H9 (cell line): ENCODE data around the gene HPCAL4. TPM values are rescaled to one million over a fixed set of nuclear protein-coding genes. Genes with fewer than 3 reads are reported as not detected.

Experiments
- DNase-seq: peaks from one replicate; pipeline ENCODE4 v3.0.0-alpha.2; 2017
- H2AFZ ChIP-seq: one replicate; pipeline ENCODE4 v1.6.1; 2013; ENCODE audit warnings: mild to moderate bottlenecking, low read length, control low read depth, moderate library complexity
- H2AK5ac ChIP-seq: 2 replicates; pipeline ENCODE4 v1.6.1; 2013; ENCODE audit warnings: low read length, control low read depth, mixed read lengths; ENCODE audit not compliant: insufficient read length
- H2BK120ac ChIP-seq: one replicate; pipeline ENCODE4 v1.6.1; 2013; ENCODE audit warnings: low read depth, mild to moderate bottlenecking, low read length, control low read depth, inconsistent platforms; ENCODE audit not compliant: poor library complexity, severe bottlenecking
- H2BK12ac ChIP-seq: 2 replicates; pipeline ENCODE4 v1.6.1; 2013; ENCODE audit warnings: low read length, control low read depth, mixed read lengths, low read depth; ENCODE audit not compliant: insufficient read length
- H2BK15ac ChIP-seq: 2 replicates; pipeline ENCODE4 v1.6.1; 2013; ENCODE audit warnings: low read depth, low read length, control low read depth
- H2BK20ac ChIP-seq: one replicate; pipeline ENCODE4 v1.6.1; 2013; ENCODE audit warnings: low read depth, mild to moderate bottlenecking, low read length, control low read depth, inconsistent platforms; ENCODE audit not compliant: poor library complexity, severe bottlenecking
- H2BK5ac ChIP-seq: 2 replicates; pipeline ENCODE4 v1.6.1; 2013; ENCODE audit warnings: low read length, control low read depth, mixed read lengths; ENCODE audit not compliant: insufficient read length
- H3K14ac ChIP-seq: 2 replicates; pipeline ENCODE4 v1.6.1; 2013; ENCODE audit warnings: low read length, control low read depth; ENCODE audit not compliant: insufficient read depth
- H3K18ac ChIP-seq: 2 replicates; pipeline ENCODE4 v1.6.1; 2013; ENCODE audit warnings: low read depth, mild to moderate bottlenecking, mixed read lengths, low read length, control low read depth; ENCODE audit not compliant: insufficient read length
- H3K23ac ChIP-seq: 2 replicates; pipeline ENCODE4 v1.6.1; 2013; ENCODE audit warnings: low read length, control low read depth, mixed read lengths, low read depth; ENCODE audit not compliant: insufficient read length
- H3K23me2 ChIP-seq: 2 replicates; pipeline ENCODE4 v1.6.1; 2013; ENCODE audit warnings: low read depth, mild to moderate bottlenecking, mixed read lengths, low read length, control low read depth; ENCODE audit not compliant: insufficient read length, poor library complexity, severe bottlenecking
- H3K27ac ChIP-seq: 2 replicates; pipeline ENCODE4 v1.5.1; 2013; ENCODE audit warnings: low read length, control low read depth, mixed read lengths, low read depth; ENCODE audit not compliant: insufficient read length
- H3K27me3 ChIP-seq: 2 replicates; pipeline ENCODE4 v1.6.1; 2013; ENCODE audit warnings: low read length, control low read depth, inconsistent platforms; ENCODE audit not compliant: insufficient read depth
- H3K4ac ChIP-seq: 2 replicates; pipeline ENCODE4 v1.6.1; 2013; ENCODE audit warnings: low read depth, mild to moderate bottlenecking, control low read depth, inconsistent platforms, low read length, moderate library complexity
- H3K4me1 ChIP-seq: 2 replicates; pipeline ENCODE4 v1.6.1; 2013; ENCODE audit warnings: low read length, control low read depth, inconsistent platforms; ENCODE audit not compliant: insufficient read depth
- H3K4me2 ChIP-seq: 2 replicates; pipeline ENCODE4 v1.6.1; 2013; ENCODE audit warnings: low read length, control low read depth, mixed read lengths; ENCODE audit not compliant: insufficient read length, insufficient read depth
- H3K56ac ChIP-seq: 2 replicates; pipeline ENCODE4 v1.6.1; 2013; ENCODE audit warnings: low read depth, mild to moderate bottlenecking, mixed read lengths, low read length, control low read depth; ENCODE audit not compliant: insufficient read length
- H3K79me1 ChIP-seq: 2 replicates; pipeline ENCODE4 v1.6.1; 2013; ENCODE audit warnings: low read depth, mild to moderate bottlenecking, moderate library complexity, low read length, control low read depth, inconsistent platforms; ENCODE audit not compliant: insufficient read depth, poor library complexity, severe bottlenecking
- H3K79me2 ChIP-seq: 2 replicates; pipeline ENCODE4 v1.6.1; 2013; ENCODE audit warnings: low read length, control low read depth, inconsistent platforms; ENCODE audit not compliant: insufficient read depth
- H3K9ac ChIP-seq: 2 replicates; pipeline ENCODE4 v1.6.1; 2013; ENCODE audit warnings: low read length, control low read depth, mixed read lengths; ENCODE audit not compliant: insufficient read length; ENCODE audit errors: extremely low read depth
- H3K9me3 ChIP-seq: one replicate; pipeline ENCODE4 v1.6.1; 2013; ENCODE audit warnings: low read depth, low read length, inconsistent platforms; ENCODE audit not compliant: control insufficient read depth
- H3T11ph ChIP-seq: one replicate; pipeline ENCODE4 v1.6.1; 2013; ENCODE audit warnings: mild to moderate bottlenecking, low read length, control low read depth, inconsistent platforms
- H4K20me1 ChIP-seq: one replicate; pipeline ENCODE4 v1.6.1; 2013; ENCODE audit not compliant: control insufficient read depth, insufficient read length, insufficient read depth
- H4K5ac ChIP-seq: 2 replicates; pipeline ENCODE4 v1.6.1; 2013; ENCODE audit warnings: low read depth, mild to moderate bottlenecking, mixed read lengths, low read length, control low read depth; ENCODE audit not compliant: insufficient read length
- H4K8ac ChIP-seq: replicated peaks from 2 replicates; pipeline ENCODE4 v1.6.1; 2013; ENCODE audit warnings: low read length, control low read depth, mixed read lengths, low read depth; ENCODE audit not compliant: insufficient read length
- H4K91ac ChIP-seq: 2 replicates; pipeline ENCODE4 v1.6.1; 2013; ENCODE audit warnings: low read depth, mild to moderate bottlenecking, moderate library complexity, mixed read lengths, low read length, control low read depth; ENCODE audit not compliant: insufficient read length
- H3K27ac Mint-ChIP-seq, 3 experiments: 2 replicates in 2 of 3; 3 replicates in 1 of 3; pipeline ENCODE4 v1.8.0; 2020 to 2021; ENCODE audit warnings: mixed read lengths in 3 of 3, mild to moderate bottlenecking in 1 of 3, moderate library complexity in 1 of 3
- H3K27me3 Mint-ChIP-seq: 2 replicates; pipeline ENCODE4 v1.8.0; 2021; ENCODE audit warnings: low read depth, mild to moderate bottlenecking, moderate library complexity, mixed read lengths
- H3K36me3 Mint-ChIP-seq, 3 experiments: 2 replicates in 2 of 3; 3 replicates in 1 of 3; pipeline ENCODE4 v1.8.0; 2020 to 2021; ENCODE audit warnings: low read depth in 3 of 3, mixed read lengths in 3 of 3; ENCODE audit not compliant: insufficient read depth in 1 of 3
- H3K4me1 Mint-ChIP-seq, 2 experiments: 2 replicates each; pipeline ENCODE4 v1.8.0; 2020; ENCODE audit warnings: mixed read lengths in 2 of 2
- H3K4me3 Mint-ChIP-seq, 2 experiments: 2 replicates in 1 of 2; 3 replicates in 1 of 2; pipeline ENCODE4 v1.8.0; 2020 to 2021; ENCODE audit warnings: mild to moderate bottlenecking in 2 of 2, mixed read lengths in 2 of 2, moderate library complexity in 1 of 2
- H3K9me3 Mint-ChIP-seq, 2 experiments: 2 replicates in 1 of 2; 3 replicates in 1 of 2; pipeline ENCODE4 v1.8.0; 2020; ENCODE audit warnings: mild to moderate bottlenecking in 2 of 2, mixed read lengths in 2 of 2, moderate library complexity in 1 of 2
- CTCF ChIP-seq: fragments of 200-600 bp; sonication (generic); conservative IDR thresholded peaks from 3 replicates; pipeline ENCODE4 v1.8.0; 2021; ENCODE audit warnings: antibody characterized with exemption, mild to moderate bottlenecking
- WGBS: extraction: QIAGEN DNeasy Blood & Tissue Kit; methylation state at CpG from one replicate; pipeline ENCODE4 v1.1.7; 2013; ENCODE audit warnings: missing lambda C conversion rate, low lambda C conversion rate, mixed read lengths; ENCODE audit not compliant: insufficient read length; ENCODE audit errors: extremely low coverage; 5-methylcytosine and 5-hydroxymethylcytosine counted together
- total RNA-seq: library from RNA; stranded (reverse); gene quantifications from 2 replicates; pipeline ENCODE4 v1.2.1, GENCODE V29; 2021

The HPCAL4 gene
- total RNA-seq, 1 experiment from 2014 or later = 0.15 TPM

GRCh38 chr1:39681294-39681693 lies 9.9 kb downstream of the HPCAL4 start:
- Mint-ChIP-seq H3K36me3 (no peaks in the 10 kb centered on the region), H3K27me3 (peaks cover 98% of the 10 kb centered on the region), H3K9me3 (peaks cover 0 to 2% of the 10 kb centered on the region in 2 experiments; a peak in 3 of 5 replicates), H3K27ac (no peak overlapping the region), H3K4me1 (no peaks in the 10 kb centered on the region), H3K4me3 (no peak overlapping the region)
- Histone ChIP-seq H4K5ac (no peak overlapping the region), H3K18ac (no peak overlapping the region), H3K9me3 (no peaks in the 10 kb centered on the region), H3K4me1 (no peaks in the 10 kb centered on the region), H2BK20ac (no peak overlapping the region), H2BK5ac (no peak overlapping the region), H3T11ph (no peak overlapping the region), H3K27me3 (peaks cover 79% of the 10 kb centered on the region), H3K56ac (no peak overlapping the region), H3K23ac (no peak overlapping the region), H3K4me2 (no peak overlapping the region), H2BK120ac (no peak overlapping the region), H3K27ac (no peak overlapping the region), H3K9ac (no peak overlapping the region), H4K8ac (no peak overlapping the region), H2BK15ac (no peak overlapping the region), H3K79me2 (no peaks in the 10 kb centered on the region), H3K23me2 (no peaks in the 10 kb centered on the region), H2BK12ac (no peak overlapping the region), H3K14ac (no peak overlapping the region), H2AK5ac (no peak overlapping the region), H3K79me1 (no peaks in the 10 kb centered on the region), H4K20me1 (no peaks in the 10 kb centered on the region), H2AFZ (no peak overlapping the region), H4K91ac (no peak overlapping the region), H3K4ac (no peak overlapping the region)
- no CpG with 5 or more reads among the region's 3 CpGs for WGBS
- no peak for DNase-seq
- TF ChIP-seq CTCF = no peak
